ENCODE results near the gene ATXN1L. TPM values are rescaled to one million over a fixed set of nuclear protein-coding genes. Genes with fewer than 3 reads are reported as not detected.
"Not testable (repeated sequence)": the region's sequence is repeated elsewhere in the genome, so short reads cannot be mapped to it uniquely, and the experiment has no call there.

Gene ATXN1L
- total RNA-seq, 1 donor from 2014 or later, result 16.6 TPM

GRCh38 chr16:71853413-71853812, 7.6 kb downstream of the ATXN1L start:
- no peak for DNase-seq

GRCh38 chr16:71854369-71854948, 8.7 kb downstream of the ATXN1L start:
- no peak for DNase-seq

DNA sequence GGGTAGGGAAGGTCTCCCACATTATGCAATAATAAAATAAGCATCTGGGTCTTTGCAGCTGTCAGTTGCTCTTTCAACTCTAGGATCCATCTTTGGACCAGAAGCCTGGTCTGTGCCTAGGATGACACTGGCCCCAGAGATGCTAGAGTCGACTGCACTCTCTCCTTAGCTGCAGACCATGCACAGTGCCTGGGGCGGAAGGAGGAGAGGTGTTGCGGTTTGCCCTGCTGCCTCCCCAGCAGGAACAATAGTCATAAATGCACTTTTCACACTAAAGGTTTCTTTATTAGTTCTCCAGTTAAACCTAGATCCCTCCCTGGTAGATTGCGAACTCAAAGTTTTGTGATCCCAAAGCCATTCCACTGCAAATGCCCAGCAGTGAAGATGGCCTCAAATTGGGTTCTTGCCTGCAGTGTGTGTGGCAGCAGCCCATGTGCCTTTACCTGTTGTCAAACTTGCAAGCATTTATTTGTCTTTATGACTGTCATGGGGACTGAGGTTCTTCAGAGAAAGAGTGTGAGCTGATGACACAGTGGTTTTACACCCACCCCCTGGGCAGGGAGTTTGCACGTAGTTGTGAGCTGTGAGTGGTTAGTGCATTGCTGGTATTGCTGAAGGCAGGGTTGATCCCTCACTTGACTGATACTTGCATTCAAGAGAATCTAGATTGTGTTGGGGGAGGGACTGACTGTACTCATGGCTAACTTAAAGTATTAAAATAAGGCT, 10.3 kb downstream of the ATXN1L start:
- DNase-seq, result no peak

DNA sequence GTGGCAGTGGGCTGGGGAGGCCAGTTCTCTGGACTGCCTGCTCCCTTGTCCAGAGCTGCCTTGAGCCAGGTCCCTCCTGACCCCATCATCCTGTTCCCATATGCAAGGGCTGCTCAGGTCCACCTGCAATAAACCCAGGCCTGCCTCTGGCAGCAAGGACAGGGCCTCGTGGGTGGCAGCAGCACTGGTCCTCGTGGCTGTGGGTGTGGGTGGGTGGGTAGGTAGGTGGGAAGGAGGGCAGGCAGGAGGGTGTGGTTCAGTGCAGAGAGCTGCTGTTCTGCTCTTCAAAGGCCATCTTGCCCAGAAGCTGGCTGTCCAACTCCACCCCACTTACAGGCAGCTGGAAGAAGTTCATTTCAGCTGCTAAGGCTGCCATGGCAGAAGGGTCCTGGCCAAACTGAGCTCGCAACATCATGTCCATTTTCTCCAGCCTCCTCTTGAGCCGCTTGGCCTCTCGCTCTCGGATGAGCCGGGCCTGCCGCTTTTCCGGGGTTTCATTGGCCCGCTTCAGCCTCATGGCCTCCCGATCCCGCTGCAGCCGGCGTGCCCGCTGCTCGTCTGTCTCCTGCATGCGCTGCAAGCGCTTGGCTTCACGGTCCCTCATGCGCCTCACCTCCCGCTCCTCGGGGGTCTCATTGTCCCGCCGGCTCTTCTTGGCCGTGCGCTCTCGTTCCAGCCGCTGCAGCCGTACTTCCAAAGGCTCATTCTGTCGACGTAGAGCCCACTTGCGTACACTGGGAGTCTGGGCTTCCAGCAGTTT, 14.2 kb downstream of the ATXN1L start:
- no peak for DNase-seq

DNA sequence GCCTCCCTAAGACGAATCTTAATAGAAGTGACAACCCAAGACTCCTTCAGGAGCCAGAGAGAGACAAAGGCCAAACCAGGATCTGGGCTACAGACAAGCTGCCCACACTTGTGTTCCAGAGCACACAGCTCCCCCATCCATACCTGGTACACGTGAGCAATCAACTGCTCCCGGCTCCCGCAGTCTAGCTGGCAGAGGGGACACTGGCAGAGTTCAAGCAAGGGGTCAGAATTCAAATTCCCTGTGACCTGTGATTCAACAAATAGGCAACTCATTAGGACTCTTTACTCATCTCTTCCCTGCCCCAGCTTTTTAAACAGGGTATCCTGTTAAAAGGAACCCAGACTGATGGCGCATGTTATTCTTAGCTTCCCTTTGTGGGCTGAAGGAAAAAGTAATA, 18.2 kb downstream of the ATXN1L start:
- no peak for DNase-seq

- no peak for DNase-seq
These were observed 19.5 kb downstream of the ATXN1L start for GRCh38 chr16:71865173-71865863.

GRCh38 chr16:71867175-71867574, 21.4 kb downstream of the ATXN1L start:
- DNase-seq, result not testable (repeated sequence)

DNA sequence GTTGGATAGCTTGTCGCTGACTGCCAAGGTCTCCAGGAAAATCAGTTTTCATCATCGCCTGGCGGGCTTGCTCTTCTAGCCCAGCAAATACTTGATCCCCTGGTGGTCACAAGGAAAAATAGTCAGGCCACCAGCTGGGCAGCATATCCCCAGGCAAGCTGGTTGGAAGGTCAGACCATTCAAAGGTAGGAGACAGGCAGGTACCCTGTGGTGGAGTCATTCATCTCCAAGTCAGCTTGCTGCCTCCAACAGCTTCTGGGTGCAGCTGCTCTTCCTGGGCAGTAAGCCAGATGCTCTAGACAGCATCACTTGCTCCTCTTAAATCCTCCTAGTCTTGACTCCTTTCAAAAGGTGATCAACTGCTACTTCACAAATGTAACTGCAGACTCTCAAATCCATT, 22.2 kb downstream of the ATXN1L start:
- no peak for DNase-seq

- no peak for DNase-seq
These were observed 23.3 kb downstream of the ATXN1L start for GRCh38 chr16:71869089-71869488.

DNA sequence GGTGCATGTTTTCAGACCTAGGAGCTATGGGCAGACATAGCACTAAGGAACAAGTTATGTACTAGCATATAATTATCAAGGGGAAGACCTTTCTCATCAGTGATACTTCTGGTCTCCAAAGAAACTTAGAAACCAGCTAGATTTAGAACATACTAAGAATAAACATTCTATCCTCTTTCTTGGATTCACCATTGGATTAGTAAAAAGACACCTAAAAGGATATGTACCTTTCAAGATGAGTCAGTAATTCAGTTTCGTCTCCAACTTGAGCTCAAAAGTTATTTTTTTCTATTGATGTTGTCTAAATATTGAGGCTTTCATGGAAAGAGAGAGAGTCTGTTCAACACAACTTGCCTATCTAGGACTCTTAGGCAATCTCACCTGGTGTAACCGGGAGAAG, 25.0 kb downstream of the ATXN1L start:
- no peak for DNase-seq

DNA sequence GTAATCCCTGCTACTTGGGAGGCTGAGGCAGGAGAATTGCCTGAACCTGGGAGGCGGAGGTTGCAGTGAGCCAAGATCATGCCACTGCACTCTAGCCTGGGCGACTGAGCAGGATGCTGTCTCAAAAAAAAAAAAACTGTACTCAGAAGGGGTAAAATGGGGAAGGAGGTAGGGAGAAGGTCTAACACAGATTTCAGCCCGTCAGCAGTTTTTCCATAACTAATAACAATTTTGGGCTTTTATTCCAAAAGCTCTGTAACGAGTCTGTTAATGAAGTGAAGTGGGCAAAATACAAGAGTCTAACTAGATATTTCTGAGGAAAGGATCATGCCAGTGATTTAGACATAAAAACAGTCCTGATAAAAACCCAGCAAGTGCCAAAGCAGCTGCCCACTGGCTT, 27.4 kb downstream of the ATXN1L start:
- no peak for DNase-seq

GRCh38 chr16:71878911-71879310, 33.1 kb downstream of the ATXN1L start:
- DNase-seq, result no peak

GRCh38 chr16:71880176-71880575, 34.4 kb downstream of the ATXN1L start:
- DNase-seq, result no peak

DNA sequence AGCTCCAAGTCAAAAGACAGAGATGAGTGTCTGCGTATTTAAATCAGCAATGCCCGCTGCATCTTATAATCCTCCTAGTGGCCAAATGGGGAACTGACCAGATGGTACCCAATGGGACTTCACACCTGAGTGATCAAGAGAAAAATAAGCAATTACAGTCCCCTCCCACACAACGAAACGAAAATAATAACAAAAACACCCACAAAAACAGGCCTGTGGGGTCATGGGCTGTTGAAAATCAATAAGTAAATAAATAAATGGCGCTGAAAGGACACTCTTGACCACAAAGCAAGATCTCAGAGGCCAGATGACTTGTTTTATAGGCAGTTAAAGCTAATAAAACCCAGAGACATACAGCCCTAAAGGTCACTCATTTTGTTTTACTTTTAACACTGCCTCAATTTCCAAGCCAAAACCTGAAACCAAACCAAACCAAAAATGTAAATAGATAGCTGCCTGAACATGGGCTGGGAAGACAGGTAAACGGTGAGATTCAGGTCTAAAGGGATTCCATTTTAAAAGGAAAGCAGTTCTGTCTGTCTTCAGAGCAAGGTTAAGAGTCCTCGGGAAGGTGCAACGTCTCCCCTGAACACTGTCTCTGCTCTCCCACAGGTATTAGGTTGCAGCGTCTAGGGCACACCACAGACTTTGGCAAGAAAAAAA, 36.9 kb downstream of the ATXN1L start:
- peak; percentile 51 for DNase-seq

DNA sequence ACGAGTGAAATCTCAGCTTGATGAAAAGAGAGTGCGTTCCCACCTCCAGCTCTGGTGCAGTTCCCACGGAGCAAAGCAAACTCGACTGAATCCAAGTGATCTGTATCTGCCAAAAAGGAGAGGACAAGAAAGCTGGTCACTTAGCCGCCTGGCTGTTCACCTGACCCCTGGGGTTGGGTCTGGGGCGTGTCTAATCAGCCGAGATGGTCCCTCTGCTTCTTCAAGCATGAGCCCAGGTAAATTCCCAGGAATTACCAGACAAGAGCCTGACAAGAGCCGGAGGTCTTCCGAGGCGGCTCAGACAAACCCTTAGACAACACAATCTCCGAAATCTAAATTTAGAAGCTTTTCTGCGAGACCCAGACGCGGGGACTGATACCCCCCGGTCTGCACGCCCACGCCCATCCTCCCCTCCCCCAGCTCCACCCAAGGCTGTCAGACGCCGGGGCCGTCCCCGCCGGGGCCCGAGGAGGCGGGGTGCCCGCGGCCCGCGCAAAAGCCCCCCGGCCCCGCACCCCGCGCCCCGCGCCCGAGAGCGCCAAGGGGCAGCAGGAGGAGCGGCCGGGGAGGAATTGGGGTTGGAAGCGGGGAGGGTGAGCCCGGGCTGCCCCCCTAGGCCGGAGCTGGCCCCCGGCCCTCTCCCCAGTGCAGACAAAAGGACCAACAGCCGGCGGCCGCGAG, 37.5 kb downstream of the ATXN1L start:
- DNase-seq, result no peak

- peak; percentile 78 for DNase-seq
These were observed 38.3 kb downstream of the ATXN1L start, which contains the start of gene ZNF821 for GRCh38 chr16:71883849-71884638. Gene ZNF821, minus strand, starts transcription at chr16:71884182. Its CDS starts 4,236 bp downstream, at chr16:71879946.

DNA sequence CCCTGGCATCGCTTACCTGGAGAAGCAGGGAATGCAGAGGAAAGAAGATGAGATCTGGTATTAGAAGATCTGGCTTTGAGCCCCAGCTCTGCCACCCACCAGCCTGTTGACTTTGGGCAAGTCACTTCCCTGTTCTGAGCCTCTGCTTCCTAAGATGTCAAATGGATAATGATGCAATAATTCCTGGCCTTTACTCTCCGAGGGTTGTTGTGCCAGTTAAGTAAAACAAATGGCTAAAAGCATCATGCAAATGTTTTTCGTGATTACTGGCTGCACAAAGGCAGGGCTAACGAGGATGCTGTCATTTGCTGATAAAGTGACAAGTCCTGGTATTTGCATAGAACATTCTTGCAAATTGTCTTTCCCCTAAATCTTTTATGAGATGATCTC, 39.5 kb downstream of the ATXN1L start:
- no peak for DNase-seq

- DNase-seq, result no peak
These were observed 43.4 kb downstream of the ATXN1L start for GRCh38 chr16:71889147-71889546.

- no peak for DNase-seq
These were observed 48.1 kb downstream of the ATXN1L start for GRCh38 chr16:71893888-71894228.

GRCh38 chr16:71894229-71894920, 48.6 kb downstream of the ATXN1L start:
- DNase-seq, result no peak

All from skin of body (tissue), 2 donors.